NAMALWA (cell line): ENCODE data around the gene RDH14.

ENCODE experiments used
- DNase-seq: peaks from one replicate; pipeline ENCODE4 v3.0.0-alpha.2; 2015; ENCODE audit warnings: low spot score

The RDH14 gene

GRCh38 chr2:18566145-18566769 lies 5.8 kb upstream of the RDH14 start:
- no peak for DNase-seq

DNA sequence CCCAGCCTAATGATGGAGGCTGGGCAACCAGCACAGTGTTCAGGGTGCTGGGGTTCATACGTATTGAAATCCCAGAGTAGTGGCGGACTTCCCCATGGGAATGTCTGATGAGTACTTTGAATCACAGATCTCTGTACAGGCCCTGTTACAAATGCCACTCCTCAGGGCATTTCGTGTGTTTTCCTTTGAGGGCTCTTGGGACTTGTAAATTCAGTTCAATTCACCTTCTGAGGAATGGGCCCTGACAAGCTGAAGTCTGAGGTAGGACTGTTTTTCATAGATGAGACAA lies 288 bp upstream of the RDH14 start:
- no peak for DNase-seq

GRCh38 chr2:18559531-18560030 lies 872 bp downstream of the RDH14 start:
- no peak for DNase-seq

DNA sequence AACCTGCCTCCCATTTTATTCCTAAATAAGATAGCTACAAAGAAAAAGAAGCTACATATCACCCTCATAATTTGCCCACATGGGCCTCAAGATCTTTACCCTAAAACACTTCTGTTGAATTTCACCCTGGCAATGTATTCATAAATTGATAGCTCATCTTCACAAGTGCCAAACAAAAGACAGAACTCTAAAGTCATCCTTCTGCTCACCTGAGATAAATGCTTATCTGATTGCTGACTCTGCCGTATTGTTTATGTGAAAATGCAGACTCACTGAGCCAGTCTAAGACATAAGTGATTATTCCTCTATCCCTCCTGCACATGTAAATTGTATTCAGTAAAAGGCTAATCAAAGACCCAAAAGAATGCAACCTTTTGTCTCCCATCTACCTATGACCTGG lies 2.0 kb downstream of the RDH14 start:
- no peak for DNase-seq

DNA sequence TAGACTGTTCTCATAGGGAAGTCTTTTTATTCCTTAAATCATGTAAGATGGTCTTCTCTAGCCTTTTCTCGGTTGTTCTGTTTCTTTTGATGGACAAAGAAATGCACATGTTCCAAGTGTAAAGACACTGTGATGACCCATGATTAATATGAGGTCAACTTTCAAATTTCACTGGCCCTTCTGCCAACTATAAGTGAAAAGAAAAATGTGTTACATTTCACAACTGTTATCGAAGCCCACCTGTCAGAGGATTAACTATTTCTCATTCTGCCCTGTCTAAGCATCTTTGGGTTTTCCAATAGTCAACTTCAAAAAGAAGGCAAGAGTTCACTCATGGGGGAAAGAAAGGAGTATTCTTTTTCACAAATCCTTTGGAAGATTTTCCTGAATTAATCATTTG lies 3.3 kb downstream of the RDH14 start:
- no peak for DNase-seq

DNA sequence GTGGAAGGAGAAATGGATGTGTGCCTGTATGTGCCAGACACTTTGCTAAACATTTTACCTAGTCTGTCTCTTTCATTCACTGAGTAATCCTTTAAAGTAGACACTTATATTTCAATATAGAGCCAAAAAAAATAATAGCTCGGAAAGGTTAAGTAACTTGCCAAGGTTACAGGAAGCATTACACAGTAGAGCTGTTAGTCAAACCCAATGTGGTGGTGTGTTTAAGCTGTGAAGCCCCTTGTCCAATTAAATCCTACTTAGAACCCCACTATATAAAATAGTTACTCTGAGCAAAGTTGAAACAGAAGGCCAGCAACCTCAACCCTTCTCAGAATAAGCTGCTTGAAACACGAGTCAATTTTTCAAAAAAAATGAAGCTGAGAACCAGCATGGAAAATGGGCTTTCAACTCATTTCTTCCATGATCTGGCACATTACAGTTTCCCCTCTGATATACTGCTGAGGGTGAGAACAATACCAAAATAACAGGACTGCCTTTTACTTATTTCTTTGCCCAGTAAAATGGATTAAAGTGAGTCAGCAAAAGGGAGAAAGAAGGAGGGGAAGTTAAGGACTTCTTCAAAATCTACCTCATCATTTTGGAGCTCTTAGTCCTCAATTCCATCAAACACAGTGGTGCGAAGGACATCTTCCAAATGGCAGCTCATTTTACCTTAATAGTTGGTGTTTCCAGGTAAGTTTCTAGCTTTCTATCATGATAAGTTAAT lies 7.9 kb downstream of the RDH14 start:
- DNase-seq, result no peak

- no peak for DNase-seq
Observed at GRCh38 chr2:18551623-18552022, 8.8 kb downstream of the RDH14 start.

GRCh38 chr2:18551169-18551568 lies 9.3 kb downstream of the RDH14 start:
- no peak for DNase-seq

GRCh38 chr2:18550433-18550832 lies 10.0 kb downstream of the RDH14 start:
- no peak for DNase-seq

DNA sequence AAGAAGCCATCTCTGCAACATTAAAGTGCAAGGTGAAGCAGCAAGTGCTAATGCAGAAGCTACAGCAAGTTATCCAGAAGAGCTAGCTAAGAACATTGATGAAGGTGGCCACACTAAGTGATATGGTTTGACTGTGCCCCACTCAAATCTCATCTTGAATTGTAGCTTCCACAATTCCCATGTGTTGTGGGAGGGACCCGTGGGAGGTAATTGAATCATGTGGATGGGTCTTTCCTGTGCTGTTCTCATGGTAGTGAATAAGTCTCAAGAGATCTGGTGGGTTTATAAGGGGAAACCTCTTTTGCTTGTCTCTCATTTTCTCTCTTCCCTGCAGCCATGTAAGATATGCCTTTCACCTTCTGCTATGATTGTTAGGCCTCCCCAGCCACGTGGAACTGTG lies 11.4 kb downstream of the RDH14 start:
- DNase-seq, result no peak

DNA sequence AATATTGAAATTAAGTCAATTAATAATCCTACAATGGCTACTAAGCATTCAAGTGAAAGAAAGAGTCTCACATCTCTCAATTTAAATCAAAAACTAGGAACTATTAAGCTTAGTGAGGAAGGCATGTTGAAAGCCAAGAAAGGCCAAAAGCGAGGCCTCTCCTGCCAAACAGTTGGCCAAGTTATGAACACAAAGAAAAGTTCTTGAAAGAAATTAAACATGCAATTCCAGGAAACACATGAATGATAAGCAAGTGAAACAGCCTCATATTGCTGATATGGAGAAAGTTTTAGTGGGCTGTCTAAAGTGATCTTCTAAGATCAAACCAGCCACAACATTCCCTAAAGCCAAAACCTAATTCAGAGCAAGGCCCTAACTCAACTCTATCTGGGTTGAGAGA lies 11.8 kb downstream of the RDH14 start:
- no peak for DNase-seq

DNA sequence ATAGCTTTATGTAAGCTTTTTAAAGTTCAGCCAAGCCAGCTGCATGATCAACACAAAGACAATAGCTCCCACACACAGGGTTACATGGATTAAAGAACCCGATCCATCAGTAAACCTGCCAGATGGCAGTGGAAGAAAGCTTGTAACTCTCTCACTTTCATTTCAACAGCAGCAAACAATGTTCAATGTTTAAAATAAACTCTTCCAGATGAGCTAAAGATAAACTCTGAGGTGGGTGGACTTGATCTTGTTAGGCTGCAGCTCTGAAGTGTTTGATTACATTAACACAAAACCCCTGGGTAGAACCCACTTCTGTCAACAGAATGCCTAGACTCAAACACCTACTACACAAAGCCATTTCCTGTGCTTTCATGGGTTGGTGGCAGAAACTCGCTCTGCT lies 13.9 kb downstream of the RDH14 start:
- DNase-seq, result no peak

DNA sequence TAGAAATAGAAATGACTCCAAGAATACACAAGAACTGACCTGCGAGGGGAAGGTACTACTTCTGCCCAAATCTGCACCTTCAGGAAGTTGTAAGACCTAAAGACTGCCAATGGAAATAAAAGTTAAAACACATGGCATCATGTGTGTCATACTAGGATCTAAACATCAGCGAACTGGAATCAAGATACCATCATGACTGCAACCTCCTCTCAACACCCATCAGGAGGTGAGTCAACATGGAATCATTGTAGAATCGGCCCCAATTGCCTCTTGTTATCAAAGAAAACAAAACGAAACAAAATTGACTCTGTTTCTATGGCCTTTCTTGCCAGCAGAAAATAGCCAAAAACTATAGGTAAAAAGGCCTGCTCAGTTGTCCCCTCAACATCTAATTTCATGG lies 15.1 kb downstream of the RDH14 start:
- no peak for DNase-seq

DNA sequence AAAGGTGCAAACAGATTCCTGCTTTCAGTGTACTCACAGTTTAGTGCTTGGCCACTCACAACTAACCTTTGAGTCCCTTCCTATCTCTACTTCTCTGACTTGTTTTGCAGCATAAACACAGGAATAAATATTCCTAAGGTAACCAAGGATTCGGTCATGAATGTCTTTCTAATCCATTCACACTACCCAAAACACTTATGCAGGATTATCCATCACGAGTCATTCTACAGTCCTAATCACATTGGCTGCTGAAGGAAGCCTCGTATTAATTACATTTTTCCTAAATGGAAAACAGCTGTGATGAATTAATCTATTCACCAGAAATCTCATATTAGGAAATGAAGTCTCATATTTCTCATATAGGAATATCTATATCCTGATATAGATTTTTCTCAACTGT lies 16.3 kb downstream of the RDH14 start:
- DNase-seq, result no peak

- DNase-seq, result no peak
Observed at GRCh38 chr2:18540872-18541271, 19.6 kb downstream of the RDH14 start.

GRCh38 chr2:18536697-18537096 lies 23.8 kb downstream of the RDH14 start:
- no peak for DNase-seq

DNA sequence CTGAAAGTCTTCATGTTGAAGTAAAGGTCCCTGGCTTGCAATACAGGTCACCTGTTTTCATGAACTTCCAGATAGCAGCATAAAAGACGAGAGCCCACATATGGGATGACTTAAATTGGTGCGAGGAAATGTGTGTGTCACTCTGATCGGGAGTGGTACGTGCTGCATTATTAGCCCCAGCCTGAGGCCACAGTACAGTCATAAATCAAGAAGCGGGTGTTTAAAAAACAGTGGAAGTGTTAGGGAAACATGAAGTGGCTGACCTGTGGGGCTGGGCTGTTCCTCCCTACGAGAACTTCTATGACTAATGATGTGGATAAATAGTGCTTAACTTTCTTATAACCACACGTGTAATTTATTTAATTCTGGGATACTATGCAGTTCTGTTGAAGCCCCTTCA lies 24.4 kb downstream of the RDH14 start:
- no peak for DNase-seq

DNA sequence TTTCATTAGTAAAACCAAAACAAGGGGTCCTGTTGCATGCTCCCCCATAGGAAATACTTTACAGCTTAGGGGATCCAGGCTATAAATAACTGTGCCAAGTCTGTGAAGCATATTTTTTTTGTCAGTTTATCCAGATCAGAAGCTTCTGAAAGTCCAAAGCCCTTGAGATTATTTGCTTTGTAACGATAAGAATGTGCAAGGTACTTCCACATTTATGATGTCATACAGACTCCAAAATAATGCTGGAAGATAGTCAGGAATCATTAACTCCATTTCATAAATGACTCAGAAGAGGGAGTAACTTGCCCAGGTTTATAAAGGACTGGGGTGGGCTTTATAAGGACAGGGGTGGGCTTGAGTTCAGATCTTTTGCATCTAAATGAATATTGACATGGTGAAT lies 29.3 kb downstream of the RDH14 start:
- no peak for DNase-seq

- DNase-seq, result no peak
Observed at GRCh38 chr2:18527822-18528221, 32.6 kb downstream of the RDH14 start.

GRCh38 chr2:18527326-18527725 lies 33.1 kb downstream of the RDH14 start:
- no peak for DNase-seq

DNA sequence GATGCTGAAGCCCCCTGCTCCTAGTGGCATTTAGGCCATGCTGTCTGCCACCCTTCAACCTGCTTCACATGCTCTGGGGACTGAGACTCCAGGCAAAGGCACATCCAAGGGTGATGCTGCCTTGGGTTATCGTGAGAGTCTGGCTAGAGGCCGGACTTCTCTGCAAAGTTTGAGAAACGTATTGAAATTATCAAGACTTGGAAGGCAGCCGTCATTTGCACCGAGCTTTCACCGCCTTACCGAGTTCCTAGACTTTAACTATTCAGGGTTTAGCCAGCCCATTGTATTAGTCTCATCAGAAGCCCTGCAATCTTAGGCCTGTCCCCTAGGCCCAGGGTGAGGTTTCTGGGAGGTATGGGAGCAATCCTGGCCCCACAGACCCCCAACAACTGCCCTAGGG lies 34.0 kb downstream of the RDH14 start:
- DNase-seq, result no peak

DNA sequence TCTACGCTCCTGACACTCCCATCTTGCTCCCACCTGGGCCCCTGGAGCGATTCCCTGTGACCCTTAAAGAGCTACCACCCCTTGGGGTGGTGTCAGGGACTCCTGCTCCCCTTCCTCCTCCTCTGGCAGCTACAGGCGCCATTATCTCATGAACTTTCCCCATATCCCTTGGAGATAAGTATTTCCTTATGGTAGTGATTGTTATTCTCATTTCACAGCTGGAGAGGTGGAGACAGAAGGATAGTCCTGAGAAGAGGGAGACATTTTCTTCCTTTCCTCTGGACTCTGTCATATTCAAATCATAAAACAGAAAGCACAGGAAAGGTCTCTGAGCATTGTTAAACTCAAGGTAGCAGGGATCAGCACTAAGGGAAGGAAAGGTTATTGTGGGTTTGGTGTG lies 34.6 kb downstream of the RDH14 start:
- DNase-seq, result no peak

GRCh38 chr2:18525236-18525635 lies 35.2 kb downstream of the RDH14 start:
- no peak for DNase-seq

DNA sequence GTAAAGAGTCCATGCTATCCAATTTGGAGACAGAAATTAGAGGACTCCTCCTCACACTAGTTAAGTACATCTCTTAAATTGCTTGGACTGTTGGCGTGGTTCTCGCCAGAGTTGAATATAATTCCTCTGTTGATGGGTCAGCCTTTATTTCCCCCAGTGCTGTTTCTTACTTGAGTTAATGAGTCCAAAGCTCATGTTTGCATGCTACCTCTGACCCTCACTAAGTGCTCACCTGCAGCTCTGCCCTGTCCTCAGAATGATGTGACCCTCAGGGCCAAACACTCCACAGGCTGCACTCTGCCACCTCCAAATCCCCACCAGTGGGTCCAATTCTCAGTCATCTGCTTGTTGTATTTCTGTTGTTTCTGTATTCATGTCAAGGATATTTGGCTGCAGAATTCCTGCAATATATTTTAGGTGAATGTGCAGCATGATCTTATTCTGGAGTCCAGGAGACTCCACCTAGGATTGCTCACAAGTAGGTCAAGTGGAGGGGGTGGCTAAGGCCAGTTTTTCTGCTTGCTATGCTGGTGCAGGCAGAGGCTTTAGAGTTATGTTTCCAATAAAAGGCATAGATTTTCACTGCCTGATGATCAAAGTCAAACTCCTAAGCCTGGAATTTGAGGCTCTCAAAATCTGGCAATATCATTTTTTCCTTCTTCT lies 37.8 kb downstream of the RDH14 start:
- DNase-seq, result no peak
